ENCODE results near the gene POLN.

DNA sequence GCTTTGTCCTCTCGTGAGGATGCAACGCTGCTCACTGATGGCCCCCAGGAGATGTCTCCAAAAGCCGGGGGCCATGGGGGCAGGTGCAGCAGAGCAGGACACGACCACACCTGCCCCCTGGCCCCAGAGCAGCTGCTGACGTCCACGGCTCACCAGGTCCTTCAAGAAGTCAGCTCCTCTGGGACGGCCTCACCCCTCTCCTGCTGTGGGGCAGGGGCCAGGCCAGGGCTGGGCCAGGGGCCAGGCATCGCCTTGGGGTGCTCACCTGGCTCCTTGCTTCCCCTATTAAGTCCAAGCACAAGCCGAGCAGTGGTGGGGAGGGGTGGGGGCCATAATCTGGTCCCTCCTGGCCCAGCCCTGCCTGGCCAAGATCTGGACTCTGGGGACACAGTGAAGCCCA, 48.6 kb upstream of the POLN start:
- TF ChIP-seq EZH2phosphoT487 (IDR thresholded peaks at IDR 0.05; ENCODE audit: borderline replicate concordance, low read depth, low read length) = no peak
- no peak for TF ChIP-seq CTCF (conservative IDR thresholded peaks at IDR 0.05; ENCODE audit: low read length)

All from OCI-LY7 (cell line).